NCI-H748 (cell line): ENCODE measurements around the gene INTU.
"Not testable (repeated sequence)": the region's sequence is repeated elsewhere in the genome, so short reads cannot be mapped to it uniquely, and the experiment has no call there.

ENCODE experiments used
- DNase-seq: peaks from one replicate; lab custom pipeline; 2025; ENCODE audit not compliant: unreplicated experiment; lab: John Stamatoyannopoulos, UW

The INTU gene

GRCh38 chr4:127632420-127633403, at the start of gene INTU:
Gene INTU (plus strand): TSS chr4:127632957. CDS start chr4:127633035, 78 bp downstream.
- DNase-seq = peak; percentile 94

DNA sequence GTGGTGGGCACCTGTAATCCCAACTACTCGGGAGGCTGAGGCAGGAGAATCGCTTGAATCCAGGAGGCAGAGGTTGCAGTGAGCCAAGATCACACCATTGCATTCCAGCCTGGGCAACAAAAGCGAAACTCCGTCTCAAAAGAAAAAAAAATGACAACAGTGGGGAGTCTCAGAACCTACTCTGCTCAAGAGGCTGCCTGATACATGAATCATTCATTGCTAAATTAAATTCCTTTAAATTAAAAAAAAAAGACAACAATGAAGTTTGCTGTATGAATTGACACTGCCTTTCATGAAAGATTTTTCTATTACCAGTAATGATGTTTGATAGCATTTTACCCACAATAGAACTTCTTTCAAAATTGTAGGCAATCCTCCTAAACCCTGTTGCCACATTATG, 46.3 kb upstream of the INTU start:
- DNase-seq = not testable (repeated sequence)

DNA sequence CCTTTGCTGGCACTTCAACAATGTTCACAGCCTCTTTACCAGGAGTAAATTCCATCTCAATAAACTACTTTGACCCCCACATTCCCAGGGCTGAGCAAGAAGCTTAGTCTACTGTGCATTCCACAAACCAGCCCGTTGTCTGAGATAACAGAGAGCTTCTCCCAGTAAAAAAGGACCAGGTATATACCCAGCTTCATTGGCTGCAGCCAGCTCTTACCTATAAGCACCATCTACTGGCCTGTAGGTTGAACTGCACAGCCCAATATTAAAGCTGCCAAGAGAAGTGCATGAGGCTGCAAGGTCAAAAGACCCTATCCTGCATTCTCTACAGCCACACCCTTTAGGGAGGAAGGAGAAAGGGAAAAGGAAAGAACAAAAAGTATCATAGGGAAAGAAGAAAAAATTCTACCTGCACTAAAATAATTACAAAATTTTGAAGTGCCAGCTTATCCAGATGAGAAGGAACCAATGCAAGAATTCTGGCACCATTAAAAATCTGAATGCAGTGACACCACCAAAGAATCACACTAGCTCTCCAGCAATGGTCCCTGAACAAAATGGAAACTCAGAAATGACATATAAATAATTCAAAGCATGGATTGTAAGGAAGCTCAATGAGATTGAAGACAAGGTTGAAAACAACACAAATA, 45.7 kb upstream of the INTU start:
- DNase-seq = peak; percentile 65

GRCh38 chr4:127589153-127589552, 43.6 kb upstream of the INTU start:
- DNase-seq = not testable (repeated sequence)

DNA sequence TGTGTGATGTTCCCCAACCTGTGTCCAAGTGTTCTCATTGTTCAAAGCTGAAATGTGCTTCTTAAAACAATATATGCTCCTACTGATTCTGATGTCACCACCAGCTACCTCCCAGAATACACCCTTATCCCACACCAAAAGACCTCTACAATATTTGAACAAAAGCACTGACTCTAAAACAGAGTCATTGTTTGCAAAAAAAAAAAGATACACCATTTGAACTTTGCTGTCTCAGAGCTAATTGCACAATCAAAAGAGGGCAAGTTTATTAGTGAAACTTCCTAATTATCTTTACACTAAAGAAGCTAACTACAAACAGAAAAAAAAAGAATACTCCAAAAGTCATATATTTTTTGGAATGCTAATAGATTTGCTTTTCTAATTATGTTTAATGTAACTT, 34.1 kb upstream of the INTU start:
- no peak for DNase-seq

DNA sequence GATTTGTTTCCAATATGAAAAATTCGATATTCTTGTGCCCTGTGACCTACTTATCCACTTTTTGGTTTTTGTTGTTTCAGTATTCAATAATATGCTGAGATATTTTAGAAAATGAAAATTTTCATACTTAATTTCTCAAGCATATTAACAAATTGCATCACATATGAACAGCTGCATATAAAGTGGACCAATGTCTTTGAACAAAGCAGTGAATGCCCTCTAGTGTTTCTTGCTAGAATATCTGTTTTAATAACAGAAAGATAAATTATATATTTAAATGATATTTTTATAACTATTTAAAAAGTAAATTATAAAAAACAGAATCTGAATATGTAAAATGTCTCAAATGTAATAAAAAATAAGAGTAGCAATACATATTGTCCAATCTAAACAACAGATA, 31.7 kb upstream of the INTU start:
- peak; percentile 1 for DNase-seq

- peak; percentile 89 for DNase-seq
Measured at GRCh38 chr4:127604949-127605709, 27.6 kb upstream of the INTU start.

- DNase-seq = no peak
Measured at GRCh38 chr4:127606823-127607222, 25.9 kb upstream of the INTU start.

DNA sequence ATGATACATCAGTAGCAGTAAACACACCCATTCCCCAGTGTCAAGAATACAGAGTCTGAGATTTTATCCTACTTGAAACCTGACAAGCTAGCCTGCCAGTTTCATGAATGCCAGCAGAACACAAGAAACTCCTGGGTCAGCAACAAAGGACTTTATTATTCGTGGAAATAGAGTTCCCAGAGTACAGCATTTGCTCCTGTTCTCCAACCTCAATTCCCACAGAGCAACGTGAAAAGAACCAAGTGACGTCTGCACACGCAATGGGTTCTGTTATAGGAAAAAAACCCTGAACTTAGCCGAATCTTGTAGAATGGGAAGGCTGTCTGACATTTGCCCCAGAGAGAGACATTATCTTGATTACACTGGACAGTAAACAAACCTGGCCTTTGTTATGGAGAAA, 23.3 kb upstream of the INTU start:
- no peak for DNase-seq

DNA sequence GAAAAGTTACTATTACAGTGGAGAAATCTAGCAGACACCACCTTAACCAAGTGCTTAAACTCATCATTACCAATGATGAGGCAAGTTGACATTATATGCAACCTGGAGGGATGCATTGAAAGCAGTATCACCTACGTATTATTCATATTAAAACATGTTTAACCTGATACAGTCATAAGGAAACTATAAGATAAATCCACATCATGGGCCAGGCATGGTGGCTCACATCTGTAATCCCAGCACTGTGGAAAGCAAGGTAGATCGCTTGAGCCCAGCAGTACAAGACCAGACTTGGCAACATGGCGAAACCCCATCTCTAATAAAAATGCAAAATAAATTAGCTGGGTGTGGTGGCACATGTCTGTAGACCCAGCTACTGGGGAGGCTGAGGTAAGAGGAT, 22.3 kb upstream of the INTU start:
- no peak for DNase-seq

DNA sequence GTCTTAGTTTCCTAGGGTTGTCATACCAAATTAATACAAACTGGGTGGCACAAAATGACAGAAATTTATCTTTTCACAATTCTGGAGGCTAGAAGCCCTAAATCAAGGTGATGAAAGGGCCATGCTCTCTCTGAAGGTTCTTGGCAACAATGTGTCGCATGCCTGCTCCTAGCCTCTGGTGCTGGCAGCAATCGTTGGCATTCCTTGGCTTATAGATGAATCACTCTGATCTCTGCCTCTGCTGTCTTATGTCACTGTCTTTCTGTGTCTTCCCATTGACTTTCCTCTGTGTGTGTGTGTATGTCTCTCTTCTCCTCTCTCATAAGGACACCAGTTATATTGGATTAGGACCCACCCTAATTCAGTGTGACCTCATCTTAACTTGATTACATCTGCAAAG, 15.9 kb upstream of the INTU start:
- no peak for DNase-seq

DNA sequence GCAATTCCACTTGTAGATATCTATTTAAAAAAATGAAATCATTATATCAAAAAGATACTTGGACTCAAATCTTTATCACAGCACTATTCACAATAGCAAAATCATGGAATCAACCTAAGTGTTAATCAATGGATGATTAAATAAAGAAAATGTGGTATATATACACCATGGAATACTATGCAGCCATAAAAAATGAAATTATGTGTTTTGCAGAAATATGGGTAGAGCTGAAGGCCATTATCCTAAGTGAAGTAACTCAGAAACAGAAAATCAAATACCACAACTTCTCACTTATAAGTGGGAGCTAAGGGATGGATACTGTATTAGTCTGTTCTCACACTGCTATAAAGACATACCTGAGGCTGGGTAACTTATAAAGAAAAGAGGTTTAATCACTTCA, 14.3 kb upstream of the INTU start:
- DNase-seq = no peak

GRCh38 chr4:127622621-127622920, 10.2 kb upstream of the INTU start:
- DNase-seq = no peak

- peak; percentile 59 for DNase-seq
Measured at GRCh38 chr4:127622921-127623796, 9.6 kb upstream of the INTU start.

- DNase-seq = peak; percentile 3
Measured at GRCh38 chr4:127623797-127624083, 9.0 kb upstream of the INTU start.

- DNase-seq = no peak
Measured at GRCh38 chr4:127624173-127624572, 8.6 kb upstream of the INTU start.

DNA sequence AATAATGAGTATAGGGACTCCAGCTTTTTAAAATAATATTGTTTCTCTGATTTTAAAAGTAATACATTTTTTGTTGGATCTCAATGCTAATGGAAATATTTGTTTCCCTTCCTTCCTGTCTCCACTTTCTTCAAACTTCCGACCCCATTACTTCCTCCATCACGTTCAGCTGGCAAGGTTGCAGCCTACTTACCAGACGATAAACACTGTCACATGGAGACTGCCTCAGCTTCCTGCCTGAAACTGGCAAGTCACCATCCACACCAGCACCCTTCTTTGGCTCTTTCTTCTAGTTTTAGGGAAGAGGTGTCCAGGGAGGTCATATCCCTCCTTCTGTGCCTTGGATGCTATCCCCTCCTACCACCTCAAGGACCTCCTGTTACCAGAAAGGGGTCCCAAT, 3.4 kb upstream of the INTU start:
- no peak for DNase-seq

DNA sequence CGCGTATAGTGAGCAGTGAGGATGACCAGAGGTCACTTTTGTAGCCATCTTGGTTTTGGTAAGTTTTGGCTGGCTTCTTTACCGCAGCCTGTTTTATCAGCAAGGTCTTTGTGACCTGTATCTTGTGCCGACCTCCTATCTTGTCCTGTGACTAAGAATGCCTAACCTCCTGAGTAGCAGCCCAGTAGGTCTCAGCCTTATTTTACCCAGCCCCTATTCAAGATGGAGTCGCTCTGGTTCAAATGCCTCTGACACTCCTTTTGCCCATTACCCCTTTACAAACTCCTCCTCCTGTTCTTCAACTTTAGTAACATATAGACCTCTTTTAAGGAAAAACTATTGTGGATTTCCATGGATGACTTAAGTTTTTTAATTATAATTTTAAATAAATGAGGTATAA, 2.6 kb upstream of the INTU start:
- DNase-seq = no peak

DNA sequence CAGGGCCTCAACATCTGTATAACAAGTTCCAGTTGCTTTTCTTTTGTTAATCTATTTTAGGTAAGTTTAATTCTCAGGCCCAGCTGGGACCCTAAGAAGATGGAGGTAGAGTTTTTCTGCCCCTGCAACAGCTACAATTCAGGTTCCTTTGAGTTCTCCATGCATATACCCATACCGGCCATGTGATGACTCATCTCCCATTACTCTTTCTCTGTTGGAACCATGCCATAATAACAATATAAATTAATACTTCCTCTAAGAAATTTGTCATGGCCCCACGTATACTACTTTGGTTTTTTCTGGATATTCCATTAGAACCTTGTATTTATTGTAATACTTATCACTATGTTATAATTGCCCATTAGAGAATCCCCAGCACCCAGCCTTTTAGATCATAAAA, 1.3 kb upstream of the INTU start:
- DNase-seq = no peak

GRCh38 chr4:127634181-127634580, 1.4 kb downstream of the INTU start:
- no peak for DNase-seq

DNA sequence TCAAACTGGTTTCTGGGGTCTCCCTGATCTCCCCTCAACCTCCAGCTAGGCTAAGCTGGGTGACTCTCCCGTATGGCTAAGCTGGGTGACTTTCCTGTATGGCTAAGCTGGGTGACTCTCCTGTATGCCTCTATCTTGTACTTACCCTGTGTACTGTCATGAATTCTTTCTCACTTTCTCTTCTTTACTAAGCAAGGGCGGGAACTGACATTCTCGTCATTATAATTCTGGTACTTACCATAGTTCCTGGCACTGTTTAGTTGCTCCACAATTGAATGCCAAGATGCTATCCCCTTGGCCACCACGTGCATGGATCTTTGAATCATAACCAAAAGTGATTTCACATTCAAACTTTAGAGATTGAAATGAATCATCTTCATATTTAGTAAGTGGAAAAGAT, 8.8 kb downstream of the INTU start:
- DNase-seq = no peak
